Esophagus squamous epithelium (tissue), 4 donors: ENCODE measurements around the gene SH2D1B.

ENCODE experiments used
- POLR2A ChIP-seq, 4 donors: fragments of 450-650 bp; IDR thresholded peaks; one replicate each; pipeline ENCODE4 v1.6.1; 2017; ENCODE audit warnings: antibody characterized with exemption in 4 of 4, mild to moderate bottlenecking in 4 of 4, moderate library complexity in 3 of 4
- TF ChIP-seq, protein P1 (sequence below), 6 experiments: fragments of 450-650 bp in 4 of 6; fragments of 200-600 bp in 2 of 6; sonication (generic) in 2 of 6; IDR thresholded peaks; one replicate each; pipeline ENCODE4 v1.5.1; 2016 to 2019; ENCODE audit warnings: antibody characterized with exemption in 6 of 6, mild to moderate bottlenecking in 4 of 6, moderate library complexity in 4 of 6

DNA sequence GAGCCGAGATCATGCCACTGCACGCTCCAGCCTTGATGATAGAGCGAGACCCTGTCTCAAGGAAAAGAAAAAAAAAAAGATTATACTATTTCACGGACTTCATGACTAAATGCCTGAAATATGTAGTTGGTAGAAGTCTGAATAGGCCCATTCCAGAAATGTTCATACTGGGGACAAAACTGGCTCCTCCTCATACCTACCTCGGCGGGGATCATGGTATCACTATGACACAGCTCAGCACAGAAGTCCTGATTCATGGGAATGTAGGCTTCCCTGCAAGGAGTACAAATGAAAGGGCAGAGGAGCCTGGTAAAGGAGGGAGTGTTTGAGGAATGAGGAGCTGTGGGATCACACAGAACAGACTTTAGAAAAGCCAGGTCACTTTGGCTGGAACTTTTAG is 40.3 kb downstream of the SH2D1B start:
- TF ChIP-seq POLR2A (IDR thresholded peaks at IDR 0.05): no peak
- TF ChIP-seq, protein P1, sequence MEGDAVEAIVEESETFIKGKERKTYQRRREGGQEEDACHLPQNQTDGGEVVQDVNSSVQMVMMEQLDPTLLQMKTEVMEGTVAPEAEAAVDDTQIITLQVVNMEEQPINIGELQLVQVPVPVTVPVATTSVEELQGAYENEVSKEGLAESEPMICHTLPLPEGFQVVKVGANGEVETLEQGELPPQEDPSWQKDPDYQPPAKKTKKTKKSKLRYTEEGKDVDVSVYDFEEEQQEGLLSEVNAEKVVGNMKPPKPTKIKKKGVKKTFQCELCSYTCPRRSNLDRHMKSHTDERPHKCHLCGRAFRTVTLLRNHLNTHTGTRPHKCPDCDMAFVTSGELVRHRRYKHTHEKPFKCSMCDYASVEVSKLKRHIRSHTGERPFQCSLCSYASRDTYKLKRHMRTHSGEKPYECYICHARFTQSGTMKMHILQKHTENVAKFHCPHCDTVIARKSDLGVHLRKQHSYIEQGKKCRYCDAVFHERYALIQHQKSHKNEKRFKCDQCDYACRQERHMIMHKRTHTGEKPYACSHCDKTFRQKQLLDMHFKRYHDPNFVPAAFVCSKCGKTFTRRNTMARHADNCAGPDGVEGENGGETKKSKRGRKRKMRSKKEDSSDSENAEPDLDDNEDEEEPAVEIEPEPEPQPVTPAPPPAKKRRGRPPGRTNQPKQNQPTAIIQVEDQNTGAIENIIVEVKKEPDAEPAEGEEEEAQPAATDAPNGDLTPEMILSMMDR (IDR thresholded peaks at IDR 0.05): no peak
